ENCODE data around the gene BMS1. TPM values are rescaled to one million over a fixed set of nuclear protein-coding genes. Genes with fewer than 3 reads are reported as not detected.

The BMS1 gene
- total RNA-seq, 3 donors from 2014 or later (not counting 1 experiment from before 2014, with no cell fraction given), result 10.4 to 12.1 (median 11.9) TPM

DNA sequence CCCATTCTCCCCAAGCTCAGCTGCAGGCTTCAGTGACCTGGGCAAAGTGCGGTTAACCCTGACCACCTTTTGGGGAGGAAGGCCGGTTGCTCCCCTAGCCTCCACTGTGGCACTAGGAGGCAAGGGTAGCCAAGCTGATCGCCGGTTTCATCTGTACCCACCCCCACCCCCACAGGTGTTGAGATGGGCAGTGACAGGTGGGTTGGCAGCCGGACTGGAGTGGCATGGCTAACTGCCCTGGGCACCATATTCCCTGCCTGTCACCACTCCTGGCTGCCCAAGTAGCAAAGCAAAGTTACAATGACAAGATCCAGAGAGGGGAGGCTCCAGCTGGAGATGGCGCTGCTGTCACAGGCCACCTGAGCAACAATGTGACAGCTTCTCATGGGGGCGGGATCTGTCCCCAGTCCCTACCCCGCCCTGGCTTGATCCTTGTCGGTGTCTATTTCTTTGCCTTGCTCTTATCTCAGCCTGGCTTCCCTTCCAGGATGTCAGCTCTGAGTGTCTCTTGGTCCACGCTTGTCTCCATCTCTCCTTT, 27.0 kb upstream of the BMS1 start:
- H3K27ac ChIP-seq (ENCODE audit: low read length), result no peak overlapping the region
- H3K27me3 ChIP-seq (ENCODE audit: control insufficient read depth, insufficient read depth, low read length), result peaks cover 35% of the 10 kb centered on the region
- H3K36me3 ChIP-seq (ENCODE audit: control insufficient read depth, insufficient read depth, low read length), result no peaks in the 10 kb centered on the region
- no peak for ATAC-seq
- no peaks in the 10 kb centered on the region for H3K36me3 Mint-ChIP-seq
- H3K27ac Mint-ChIP-seq, result no peak overlapping the region
- H3K9me3 Mint-ChIP-seq, result no peaks in the 10 kb centered on the region
- H3K9me3 ChIP-seq (ENCODE audit: control insufficient read depth, insufficient read depth, low read length), result no peaks in the 10 kb centered on the region
- peaks cover 50 to 65% of the 10 kb centered on the region in 2 donors for H3K27me3 Mint-ChIP-seq (ENCODE audit: low read depth in 2 of 2)
- intact Hi-C loops (cut with micrococcal nuclease), result no loop called here
- WGBS (ENCODE audit: insufficient coverage), result 90% methylated on average over 8 of the region's 10 CpGs
- TF ChIP-seq, protein P1, sequence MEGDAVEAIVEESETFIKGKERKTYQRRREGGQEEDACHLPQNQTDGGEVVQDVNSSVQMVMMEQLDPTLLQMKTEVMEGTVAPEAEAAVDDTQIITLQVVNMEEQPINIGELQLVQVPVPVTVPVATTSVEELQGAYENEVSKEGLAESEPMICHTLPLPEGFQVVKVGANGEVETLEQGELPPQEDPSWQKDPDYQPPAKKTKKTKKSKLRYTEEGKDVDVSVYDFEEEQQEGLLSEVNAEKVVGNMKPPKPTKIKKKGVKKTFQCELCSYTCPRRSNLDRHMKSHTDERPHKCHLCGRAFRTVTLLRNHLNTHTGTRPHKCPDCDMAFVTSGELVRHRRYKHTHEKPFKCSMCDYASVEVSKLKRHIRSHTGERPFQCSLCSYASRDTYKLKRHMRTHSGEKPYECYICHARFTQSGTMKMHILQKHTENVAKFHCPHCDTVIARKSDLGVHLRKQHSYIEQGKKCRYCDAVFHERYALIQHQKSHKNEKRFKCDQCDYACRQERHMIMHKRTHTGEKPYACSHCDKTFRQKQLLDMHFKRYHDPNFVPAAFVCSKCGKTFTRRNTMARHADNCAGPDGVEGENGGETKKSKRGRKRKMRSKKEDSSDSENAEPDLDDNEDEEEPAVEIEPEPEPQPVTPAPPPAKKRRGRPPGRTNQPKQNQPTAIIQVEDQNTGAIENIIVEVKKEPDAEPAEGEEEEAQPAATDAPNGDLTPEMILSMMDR (IDR thresholded peaks at IDR 0.05), result no peak
- H3K4me3 Mint-ChIP-seq, result peak overlapping the region; percentile 47
- no peak overlapping the region for H3K4me3 ChIP-seq (ENCODE audit: low read length)
- H3K4me1 Mint-ChIP-seq, result peaks cover 8 to 13% of the 10 kb centered on the region in 2 donors
- no peak for DNase-seq
- peaks cover 19% of the 10 kb centered on the region for H3K4me1 ChIP-seq (ENCODE audit: control insufficient read depth, insufficient read depth, low read length)

DNA sequence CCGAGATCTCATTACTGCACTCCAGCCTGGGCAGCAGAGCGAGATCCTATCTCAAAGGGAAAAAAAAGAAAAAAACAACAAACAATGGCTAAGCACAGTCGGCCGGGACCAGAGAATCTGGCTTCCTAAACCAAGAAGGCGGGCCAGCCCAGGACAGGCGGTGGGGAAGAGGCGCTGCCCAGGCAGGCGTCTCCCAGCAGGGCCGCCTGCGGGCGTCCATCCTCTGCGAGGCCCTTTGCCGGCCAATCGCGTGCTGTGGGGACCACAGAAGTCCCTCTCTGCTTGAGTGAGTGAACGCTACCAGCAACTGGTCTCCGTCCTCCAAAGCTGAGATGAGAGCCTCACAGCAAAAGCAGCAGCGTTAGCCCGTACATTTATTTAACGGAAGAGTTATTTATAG, 14.7 kb upstream of the BMS1 start:
- H3K27ac ChIP-seq (ENCODE audit: low read length), result no peak overlapping the region
- WGBS (ENCODE audit: insufficient coverage), result 88% methylated on average over 18 of the region's 20 CpGs
- no peaks in the 10 kb centered on the region for H3K4me1 ChIP-seq (ENCODE audit: control insufficient read depth, insufficient read depth, low read length)
- Mint-ChIP-seq H3K27me3 (ENCODE audit: low read depth in 2 of 2) (peaks cover 26 to 60% of the 10 kb centered on the region in 2 donors), H3K36me3 (no peaks in the 10 kb centered on the region), H3K9me3 (no peaks in the 10 kb centered on the region), H3K27ac (no peak overlapping the region), H3K4me3 (no peak overlapping the region), H3K4me1 (no peaks in the 10 kb centered on the region)
- intact Hi-C loops (cut with micrococcal nuclease), result no loop called here
- TF ChIP-seq, protein P1 (IDR thresholded peaks at IDR 0.05), result no peak
- ATAC-seq (no peak), DNase-seq (no peak)
- H3K36me3 ChIP-seq (ENCODE audit: control insufficient read depth, insufficient read depth, low read length), result no peaks in the 10 kb centered on the region
- H3K27me3 ChIP-seq (ENCODE audit: control insufficient read depth, insufficient read depth, low read length), result no peaks in the 10 kb centered on the region
- H3K9me3 ChIP-seq (ENCODE audit: control insufficient read depth, insufficient read depth, low read length), result no peaks in the 10 kb centered on the region
- H3K4me3 ChIP-seq (ENCODE audit: low read length), result no peak overlapping the region

DNA sequence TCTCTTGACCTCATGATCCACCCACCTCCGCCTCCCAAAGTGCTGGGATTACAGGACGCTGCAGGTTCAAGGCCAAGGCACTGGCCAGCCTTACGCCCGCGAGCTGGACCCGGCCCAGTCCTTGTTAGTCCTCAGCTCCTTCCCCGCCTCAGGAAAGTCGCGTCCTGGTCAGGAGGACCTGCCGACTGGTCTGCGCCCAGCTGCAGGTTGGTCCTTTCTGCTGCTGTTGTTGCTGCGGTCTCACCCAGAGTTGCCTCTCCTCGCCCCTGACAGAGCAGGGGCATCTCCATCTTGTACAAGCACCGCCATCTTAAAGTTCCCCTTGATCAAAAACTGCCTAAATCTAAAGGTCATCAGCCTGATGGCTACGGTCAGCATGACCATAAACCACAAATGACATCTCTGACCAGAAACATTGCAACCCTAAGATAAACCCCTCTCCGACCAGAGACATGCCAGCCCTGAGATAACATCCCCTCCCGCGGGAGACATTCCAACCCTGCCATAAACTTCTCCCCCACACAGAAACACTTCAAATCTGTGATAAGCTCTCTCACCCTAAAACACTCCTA, 13.9 kb upstream of the BMS1 start:
- Mint-ChIP-seq H3K27me3 (ENCODE audit: low read depth in 2 of 2) (peaks cover 24 to 52% of the 10 kb centered on the region in 2 donors), H3K4me1 (no peaks in the 10 kb centered on the region), H3K36me3 (no peaks in the 10 kb centered on the region), H3K27ac (no peak overlapping the region), H3K4me3 (no peak overlapping the region), H3K9me3 (no peaks in the 10 kb centered on the region)
- WGBS (ENCODE audit: insufficient coverage), result 92% methylated on average over 18 of the region's 18 CpGs
- TF ChIP-seq, protein P1 (IDR thresholded peaks at IDR 0.05), result no peak
- DNase-seq (no peak), ATAC-seq (no peak)
- Histone ChIP-seq H3K4me3 (ENCODE audit: low read length) (no peak overlapping the region), H3K27ac (ENCODE audit: low read length) (no peak overlapping the region), H3K36me3 (ENCODE audit: control insufficient read depth, insufficient read depth, low read length) (no peaks in the 10 kb centered on the region), H3K27me3 (ENCODE audit: control insufficient read depth, insufficient read depth, low read length) (no peaks in the 10 kb centered on the region), H3K4me1 (ENCODE audit: control insufficient read depth, insufficient read depth, low read length) (no peaks in the 10 kb centered on the region), H3K9me3 (ENCODE audit: control insufficient read depth, insufficient read depth, low read length) (no peaks in the 10 kb centered on the region)
- intact Hi-C loops (cut with micrococcal nuclease), result no loop called here

DNA sequence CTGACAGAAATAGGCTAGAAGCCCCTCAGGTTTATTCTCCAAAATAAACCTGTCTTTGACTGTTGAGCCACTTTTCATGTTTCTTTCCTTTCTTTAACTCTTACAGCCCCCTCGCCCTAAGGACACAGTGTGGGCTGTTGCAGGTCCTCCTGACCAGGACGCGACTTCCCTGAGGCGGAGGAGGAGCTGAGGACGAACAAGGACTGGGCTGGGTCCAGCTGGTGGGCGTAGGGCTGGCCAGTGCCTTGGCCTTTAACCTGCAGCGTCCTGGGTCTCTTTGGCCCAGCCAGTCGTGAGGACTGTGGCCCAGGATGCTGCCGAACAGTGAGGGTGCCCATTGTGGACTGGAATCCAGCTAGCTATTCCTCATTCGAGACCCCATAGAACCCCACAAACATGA, 13.4 kb upstream of the BMS1 start:
- no peak overlapping the region for H3K4me3 ChIP-seq (ENCODE audit: low read length)
- H3K9me3 Mint-ChIP-seq, result no peaks in the 10 kb centered on the region
- TF ChIP-seq, protein P1 (IDR thresholded peaks at IDR 0.05), result no peak
- ATAC-seq, result no peak
- no peak overlapping the region for H3K27ac ChIP-seq (ENCODE audit: low read length)
- no peaks in the 10 kb centered on the region for H3K9me3 ChIP-seq (ENCODE audit: control insufficient read depth, insufficient read depth, low read length)
- H3K36me3 Mint-ChIP-seq, result no peaks in the 10 kb centered on the region
- H3K27me3 Mint-ChIP-seq (ENCODE audit: low read depth in 2 of 2), result peaks cover 20 to 47% of the 10 kb centered on the region in 2 donors
- no peaks in the 10 kb centered on the region for H3K27me3 ChIP-seq (ENCODE audit: control insufficient read depth, insufficient read depth, low read length)
- 86% methylated on average over 9 of the region's 10 CpGs for WGBS (ENCODE audit: insufficient coverage)
- no peaks in the 10 kb centered on the region for H3K36me3 ChIP-seq (ENCODE audit: control insufficient read depth, insufficient read depth, low read length)
- H3K4me1 ChIP-seq (ENCODE audit: control insufficient read depth, insufficient read depth, low read length), result no peaks in the 10 kb centered on the region
- no peak overlapping the region for H3K4me3 Mint-ChIP-seq
- H3K4me1 Mint-ChIP-seq, result no peaks in the 10 kb centered on the region
- no peak for DNase-seq
- intact Hi-C loops (cut with micrococcal nuclease), result no loop called here
- no peak overlapping the region for H3K27ac Mint-ChIP-seq

All from natural killer cell (primary cell).